ACC112 (cell line): Measurements from ENCODE around the gene UBL5.

ENCODE experiments used
- H2AFZ ChIP-seq: fragments of 200-600 bp; sonication (generic); one replicate; pipeline ENCODE4 v1.6.0; 2017; ENCODE audit warnings: antibody characterized with exemption, low read length; ENCODE audit not compliant: unreplicated experiment
- H3K27ac ChIP-seq: fragments of 200-600 bp; sonication (generic); 2 replicates; pipeline ENCODE4 v1.5.1; 2014; ENCODE audit warnings: low read depth, mild to moderate bottlenecking, antibody characterized with exemption, low read length, moderate library complexity
- H3K27me3 ChIP-seq: fragments of 200-600 bp; sonication (generic); 2 replicates; pipeline ENCODE4 v1.6.1; 2014; ENCODE audit warnings: mild to moderate bottlenecking, antibody characterized with exemption, low read length, moderate library complexity, mixed read lengths; ENCODE audit not compliant: insufficient read depth
- H3K36me3 ChIP-seq: fragments of 200-600 bp; sonication (generic); 2 replicates; pipeline ENCODE4 v1.6.1; 2016; ENCODE audit warnings: mild to moderate bottlenecking, antibody characterized with exemption, low read length, moderate library complexity, mixed read lengths; ENCODE audit not compliant: insufficient read depth
- H3K4me1 ChIP-seq: fragments of 200-600 bp; sonication (generic); one replicate; pipeline ENCODE4 v1.6.1; 2016; ENCODE audit warnings: low read length, mixed read lengths; ENCODE audit not compliant: insufficient read depth, unreplicated experiment, control insufficient read depth
- H3K4me3 ChIP-seq: fragments of 200-600 bp; sonication (generic); 2 replicates; pipeline ENCODE4 v1.5.1; 2014; ENCODE audit warnings: mild to moderate bottlenecking, low read depth, low read length
- H3K79me2 ChIP-seq: fragments of 200-600 bp; sonication (generic); one replicate; pipeline ENCODE4 v1.6.0; 2016; ENCODE audit warnings: low read length; ENCODE audit not compliant: control insufficient read depth, unreplicated experiment, insufficient read depth

Gene UBL5

DNA sequence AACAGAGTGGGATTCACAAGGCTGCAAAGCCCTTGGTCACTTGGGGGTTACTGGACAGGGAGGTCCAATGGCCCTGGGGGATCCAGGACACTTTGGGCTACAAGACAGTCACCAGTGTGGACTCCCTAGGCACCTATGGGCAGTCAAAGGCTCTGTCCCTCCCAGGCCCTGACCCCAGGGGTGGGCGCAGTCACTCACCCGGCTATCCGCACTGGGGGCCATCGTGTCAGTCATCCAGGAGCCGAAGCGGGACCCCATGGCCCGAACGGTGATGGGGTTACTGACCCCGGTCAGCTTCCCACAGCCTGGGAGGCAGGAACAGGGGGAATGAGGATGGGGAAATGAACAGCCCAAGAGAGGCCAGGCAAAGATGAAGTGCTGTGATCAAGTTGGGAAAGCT, 28.9 kb downstream of the UBL5 start:
- Histone ChIP-seq H3K36me3 (no peaks in the 10 kb centered on the region), H3K79me2 (no peaks in the 10 kb centered on the region), H3K4me3 (no peak overlapping the region), H3K4me1 (no peaks in the 10 kb centered on the region), H2AFZ (no peak overlapping the region), H3K27me3 (no peaks in the 10 kb centered on the region), H3K27ac (no peak overlapping the region)

DNA sequence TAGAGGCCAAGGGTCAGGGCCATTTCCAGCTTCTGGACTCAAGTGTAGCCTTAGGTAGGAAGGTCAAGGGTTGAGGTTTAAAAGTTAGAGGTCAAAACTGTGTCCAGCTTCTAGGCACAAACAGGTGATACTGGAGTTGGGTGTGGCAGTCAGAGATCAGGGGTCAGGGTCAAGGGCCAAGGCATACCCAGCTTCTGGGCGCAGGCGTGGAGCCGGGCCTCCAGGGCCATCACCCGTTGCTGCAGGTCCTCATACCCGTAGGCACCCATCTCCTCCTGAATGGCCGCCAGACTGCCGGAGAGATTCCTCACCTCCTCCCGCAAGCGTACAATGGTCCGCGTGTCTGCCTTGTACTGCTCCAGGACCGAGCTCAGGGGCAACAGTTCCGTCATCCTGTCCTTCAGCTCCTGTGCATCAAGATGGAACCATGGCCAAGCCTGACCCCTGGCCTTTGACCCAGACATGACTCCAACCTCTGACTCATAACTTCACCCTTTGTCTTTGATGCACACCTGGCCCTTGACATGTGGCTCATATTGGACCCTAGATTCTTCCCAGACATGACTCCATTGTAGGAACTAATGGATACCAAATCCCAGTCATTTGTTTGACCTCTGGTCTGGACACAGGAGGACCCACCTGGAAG, 29.5 kb downstream of the UBL5 start:
- no peaks in the 10 kb centered on the region for H3K4me1 ChIP-seq
- no peaks in the 10 kb centered on the region for H3K79me2 ChIP-seq
- H2AFZ ChIP-seq, result no peak overlapping the region
- no peak overlapping the region for H3K4me3 ChIP-seq
- no peaks in the 10 kb centered on the region for H3K27me3 ChIP-seq
- no peaks in the 10 kb centered on the region for H3K36me3 ChIP-seq
- no peak overlapping the region for H3K27ac ChIP-seq

DNA sequence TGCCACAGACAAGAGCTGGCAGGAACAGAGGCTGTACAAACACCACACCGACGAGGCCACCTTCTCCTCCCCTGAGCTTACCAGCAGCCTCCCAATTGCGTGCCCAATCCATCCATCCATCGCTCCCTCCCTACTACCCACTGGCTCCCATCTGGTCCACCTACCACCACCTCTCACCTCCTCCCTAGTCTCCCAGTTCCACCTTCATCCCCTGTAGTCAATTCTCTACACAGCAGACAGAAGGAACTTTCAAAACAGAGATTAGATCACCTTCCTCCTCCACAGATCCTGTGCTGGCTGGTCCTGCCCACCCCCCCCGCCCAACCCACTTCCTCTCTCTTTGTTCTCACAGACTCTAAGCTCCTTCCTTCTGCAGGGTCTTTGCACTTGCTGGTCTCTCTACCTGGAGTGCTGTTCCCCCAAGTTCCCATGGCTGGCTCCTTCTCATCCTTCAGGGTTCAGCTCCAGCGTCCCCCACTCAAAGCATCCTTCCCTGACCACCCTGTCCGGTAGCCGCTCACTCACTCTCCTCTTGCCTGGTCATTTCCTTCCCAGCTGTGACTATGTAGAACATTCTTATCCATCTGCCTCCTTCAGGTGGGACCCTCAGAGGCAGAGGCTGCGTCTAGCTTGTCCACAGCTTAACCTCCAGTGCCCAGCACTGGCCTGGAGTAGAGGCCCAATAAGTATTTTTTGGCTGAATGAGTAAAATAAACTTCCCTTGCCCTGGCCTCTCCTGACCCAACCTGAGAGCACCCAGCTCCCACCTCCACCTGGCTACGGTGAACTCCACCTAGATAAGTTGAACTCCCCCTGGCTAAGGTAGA, 30.4 kb downstream of the UBL5 start:
- Histone ChIP-seq H3K27me3 (no peaks in the 10 kb centered on the region), H3K4me3 (no peak overlapping the region), H3K79me2 (no peaks in the 10 kb centered on the region), H3K27ac (no peak overlapping the region), H3K36me3 (no peaks in the 10 kb centered on the region), H3K4me1 (no peaks in the 10 kb centered on the region), H2AFZ (no peak overlapping the region)

DNA sequence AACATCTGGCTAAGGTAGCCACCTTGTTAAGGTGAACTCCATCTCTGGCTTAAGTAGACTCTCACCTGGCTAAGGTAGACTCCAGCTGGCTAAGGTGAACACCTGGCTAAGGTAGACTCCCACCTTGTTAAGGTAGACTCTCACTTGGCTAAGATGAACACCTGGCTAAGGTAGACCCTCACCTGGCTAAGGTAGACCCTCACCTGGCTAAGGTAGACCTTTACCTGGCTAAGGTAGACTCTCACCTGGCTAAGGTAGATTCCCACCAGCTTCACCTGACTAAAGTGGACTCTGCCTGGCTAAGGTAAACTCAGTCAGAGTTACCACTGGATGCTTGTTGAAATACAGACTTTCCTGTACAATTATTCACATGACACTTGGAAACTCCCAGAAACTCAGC, 31.0 kb downstream of the UBL5 start:
- Histone ChIP-seq H3K27me3 (no peaks in the 10 kb centered on the region), H3K36me3 (no peaks in the 10 kb centered on the region), H3K79me2 (no peaks in the 10 kb centered on the region), H2AFZ (no peak overlapping the region), H3K4me3 (no peak overlapping the region), H3K4me1 (no peaks in the 10 kb centered on the region), H3K27ac (no peak overlapping the region)

DNA sequence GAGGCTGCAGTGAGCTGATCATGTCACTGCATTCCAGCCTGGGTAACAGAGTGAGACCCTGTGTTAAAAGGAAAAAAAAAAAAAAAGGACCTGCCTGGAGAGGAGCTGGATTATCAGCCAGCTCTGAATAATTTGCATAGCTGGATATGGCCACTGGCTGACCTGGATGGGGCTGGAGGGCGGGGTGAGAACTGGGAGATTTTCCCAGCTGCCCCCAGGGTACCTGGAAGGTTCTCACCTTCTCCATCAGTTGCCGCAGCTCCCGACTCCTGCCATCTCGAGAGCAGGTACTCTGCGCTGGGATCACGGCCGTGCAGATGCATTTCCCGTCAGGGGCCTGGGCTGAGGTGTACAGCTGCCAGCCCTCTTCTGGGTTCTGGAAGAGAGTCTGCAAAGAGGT, 32.7 kb downstream of the UBL5 start:
- Histone ChIP-seq H3K27ac (no peak overlapping the region), H3K4me1 (no peaks in the 10 kb centered on the region), H3K79me2 (no peaks in the 10 kb centered on the region)

DNA sequence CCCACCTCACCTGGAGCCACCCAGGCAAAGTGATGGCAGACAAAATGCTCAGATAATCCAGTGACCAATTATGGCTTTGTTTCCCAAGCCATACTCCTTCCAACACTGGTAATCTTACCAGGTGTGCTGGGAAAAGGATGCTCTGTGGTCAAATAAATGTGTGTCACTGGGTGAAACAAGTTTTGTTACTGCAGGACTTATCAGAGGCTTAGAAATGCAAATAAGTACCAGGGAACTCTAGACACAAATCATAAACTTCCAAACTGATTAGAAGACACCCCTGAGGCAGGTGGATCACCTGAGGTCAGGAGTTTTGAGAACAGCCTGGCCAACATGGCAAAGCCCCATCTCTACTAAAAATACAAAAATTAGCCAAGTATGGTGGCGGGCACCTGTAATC, 33.8 kb downstream of the UBL5 start:
- no peaks in the 10 kb centered on the region for H3K36me3 ChIP-seq
- H3K27me3 ChIP-seq, result peaks cover 3% of the 10 kb centered on the region; the same call in 1 of the 2 replicates
- no peaks in the 10 kb centered on the region for H3K79me2 ChIP-seq
- no peak overlapping the region for H2AFZ ChIP-seq
- H3K4me3 ChIP-seq, result no peak overlapping the region
- H3K27ac ChIP-seq, result no peak overlapping the region
- no peaks in the 10 kb centered on the region for H3K4me1 ChIP-seq

More for the DNA sequence above, 32.7 kb downstream of the UBL5 start:
- Histone ChIP-seq H3K4me3 (no peak overlapping the region), H3K27me3 (no peaks in the 10 kb centered on the region), H3K36me3 (no peaks in the 10 kb centered on the region), H2AFZ (no peak overlapping the region)

DNA sequence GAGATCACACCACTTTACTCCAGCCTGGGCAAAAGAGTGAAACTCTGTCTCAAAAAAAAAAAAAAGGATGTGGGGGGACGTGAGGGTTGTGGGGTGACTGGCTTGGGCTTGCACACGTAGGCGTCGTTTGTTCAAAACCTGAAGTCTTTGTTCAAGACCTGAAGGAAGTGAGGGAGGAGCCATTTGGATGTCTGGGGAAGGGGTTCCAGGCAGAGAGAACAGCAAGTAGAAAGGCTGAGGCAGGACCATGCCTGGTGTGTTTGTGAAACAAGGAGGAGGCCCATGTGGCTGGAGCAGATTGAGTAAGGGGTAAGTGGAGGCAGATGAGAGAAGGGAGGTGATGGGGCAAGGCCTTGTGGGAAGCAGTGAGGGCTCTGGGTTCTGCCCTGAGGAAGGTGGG, 35.2 kb downstream of the UBL5 start:
- Histone ChIP-seq H3K4me3 (no peak overlapping the region), H3K27ac (no peak overlapping the region), H3K36me3 (no peaks in the 10 kb centered on the region), H3K4me1 (no peaks in the 10 kb centered on the region), H3K27me3 (peaks cover 7% of the 10 kb centered on the region; the same call in 1 of the 2 replicates), H2AFZ (no peak overlapping the region), H3K79me2 (no peaks in the 10 kb centered on the region)

DNA sequence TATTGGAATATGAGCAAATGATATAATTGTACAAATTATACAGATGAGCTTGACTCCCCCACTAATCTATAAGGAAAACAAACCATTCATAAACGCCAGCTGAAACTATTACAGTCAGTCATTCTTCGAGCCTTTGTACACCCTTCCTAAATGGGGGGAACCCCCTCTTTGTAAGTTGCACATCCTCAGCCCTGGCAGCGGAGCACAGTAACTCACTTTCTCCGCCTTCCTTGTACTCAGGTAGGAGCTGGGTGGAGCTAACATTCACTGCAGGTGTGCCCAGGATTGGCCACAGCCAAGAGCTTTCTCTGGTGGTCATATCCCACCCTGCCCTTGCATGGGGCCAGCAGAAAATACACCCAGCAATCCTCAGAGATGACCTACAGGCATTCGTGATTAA, 36.0 kb downstream of the UBL5 start:
- H3K4me3 ChIP-seq, result no peak overlapping the region
- no peak overlapping the region for H2AFZ ChIP-seq
- no peaks in the 10 kb centered on the region for H3K79me2 ChIP-seq
- no peaks in the 10 kb centered on the region for H3K36me3 ChIP-seq
- H3K27me3 ChIP-seq, result peaks cover 7% of the 10 kb centered on the region; the same call in 1 of the 2 replicates
- H3K27ac ChIP-seq, result no peak overlapping the region
- no peaks in the 10 kb centered on the region for H3K4me1 ChIP-seq

DNA sequence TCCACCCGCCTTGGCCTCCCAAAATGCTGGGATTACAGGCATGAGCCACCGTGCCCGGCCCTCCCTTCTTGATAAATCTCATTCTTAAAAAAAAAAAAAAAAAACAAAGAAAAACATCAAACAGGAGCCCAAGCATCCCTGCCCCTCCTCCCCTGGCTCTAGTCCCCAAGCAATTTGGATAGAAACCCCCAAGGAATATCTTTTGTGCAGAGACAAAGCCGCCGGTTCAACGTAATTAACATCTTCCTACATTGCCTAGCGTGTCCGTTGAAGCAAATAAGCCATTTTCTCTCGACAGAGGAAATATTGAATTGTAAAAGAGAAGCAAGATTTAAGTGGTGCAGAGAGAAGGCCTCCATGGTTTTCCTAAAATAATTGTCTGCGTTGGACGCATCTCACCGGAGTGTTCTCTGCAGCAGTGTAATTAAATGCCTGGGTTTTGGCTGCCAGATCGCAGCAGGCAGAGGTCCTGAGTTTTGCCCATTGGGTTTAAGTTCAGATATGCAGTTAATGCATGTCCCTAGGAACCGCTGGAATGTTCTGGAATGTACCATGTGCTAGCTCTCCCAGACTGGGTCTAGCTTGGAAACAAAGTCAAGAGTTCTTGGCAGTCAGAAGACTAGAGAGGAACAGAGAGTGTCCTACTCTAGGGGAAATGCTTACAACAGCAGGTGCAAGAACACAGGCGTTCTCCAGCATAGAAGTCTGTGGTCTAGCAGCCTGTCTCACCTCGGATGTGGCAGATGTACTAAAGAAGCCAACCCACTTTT, 38.2 kb downstream of the UBL5 start:
- H3K27me3 ChIP-seq, result peaks cover 7% of the 10 kb centered on the region; the same call in 1 of the 2 replicates
- no peak overlapping the region for H2AFZ ChIP-seq
- H3K4me1 ChIP-seq, result no peaks in the 10 kb centered on the region
- no peak overlapping the region for H3K27ac ChIP-seq
- H3K36me3 ChIP-seq, result no peaks in the 10 kb centered on the region
- no peak overlapping the region for H3K4me3 ChIP-seq
- no peaks in the 10 kb centered on the region for H3K79me2 ChIP-seq

DNA sequence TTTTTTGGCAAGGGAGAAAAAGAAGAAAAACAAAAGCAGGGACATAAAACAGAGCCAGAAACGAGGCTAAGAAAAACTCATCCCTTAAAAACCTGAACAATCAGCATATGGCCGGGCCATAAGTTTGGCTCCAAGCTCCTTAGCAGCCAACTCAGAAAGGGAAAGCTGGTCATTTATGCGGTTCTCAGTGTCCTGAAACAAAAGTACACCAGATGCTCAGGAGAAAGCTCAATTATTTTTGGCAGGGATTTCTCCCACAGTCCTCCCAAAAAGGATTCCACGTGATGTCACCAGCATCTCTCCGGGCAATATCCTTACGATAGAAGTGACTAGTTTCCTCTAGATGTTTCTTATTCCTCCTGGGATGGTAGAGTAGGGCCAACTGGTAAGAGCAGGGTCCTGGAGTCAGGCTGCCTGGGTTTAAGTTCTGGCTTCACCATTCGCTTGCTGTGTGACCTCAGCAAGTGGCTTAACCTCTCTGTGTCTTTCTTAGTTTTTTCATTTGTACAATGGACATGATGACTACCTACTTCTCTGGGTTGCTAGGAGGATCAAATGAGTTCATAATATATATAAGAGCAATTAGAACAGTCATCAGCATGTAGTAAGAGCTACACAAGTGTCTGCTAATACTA, 41.4 kb downstream of the UBL5 start:
- Histone ChIP-seq H3K27me3 (peaks cover 7% of the 10 kb centered on the region; the same call in 1 of the 2 replicates), H3K27ac (no peak overlapping the region), H3K79me2 (no peaks in the 10 kb centered on the region), H3K36me3 (no peaks in the 10 kb centered on the region), H3K4me3 (no peak overlapping the region), H2AFZ (no peak overlapping the region), H3K4me1 (no peaks in the 10 kb centered on the region)
